ENCODE results near the gene DEFB118. TPM values are rescaled to one million over a fixed set of nuclear protein-coding genes. Genes with fewer than 3 reads are reported as not detected.

The DEFB118 gene
- total and polyA plus RNA-seq, 12 donors, result not detected

DNA sequence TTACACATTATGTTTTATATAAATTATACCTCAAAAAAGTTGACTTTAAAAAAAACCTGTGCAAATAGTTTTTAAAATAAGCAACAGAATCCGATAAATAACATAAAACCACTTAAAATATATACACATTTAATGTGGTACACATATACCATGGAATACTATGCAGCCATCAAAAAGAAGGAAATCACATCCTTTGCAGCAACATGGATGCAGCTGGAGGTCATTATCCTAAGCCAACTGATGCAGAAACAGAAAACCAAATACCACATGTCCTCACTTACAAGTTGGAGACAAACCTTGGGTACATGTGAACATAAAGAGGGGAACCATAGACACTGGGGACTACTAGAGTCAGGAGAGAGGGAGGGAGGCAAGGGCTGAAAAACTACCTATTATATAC lies 41.6 kb downstream of the DEFB118 start:
- Histone ChIP-seq H3K27me3 (peaks cover 8% of the 10 kb centered on the region), H3K36me3 (replicated peaks in 1 of 2) (no peaks in the 10 kb centered on the region), H3K4me3 (no peak overlapping the region), H3K9me3 (replicated peaks in 1 of 3) (no peaks in the 10 kb centered on the region), H3K4me1 (replicated peaks in 1 of 2) (no peaks in the 10 kb centered on the region), H3K27ac (no peak overlapping the region)
- 44 to 63% (median 51%) methylated on average over 1 of the region's 1 CpG for WGBS, 4 donors
- intact Hi-C loops (cut with DNase I), result no loop called here
- TF ChIP-seq, protein P1, sequence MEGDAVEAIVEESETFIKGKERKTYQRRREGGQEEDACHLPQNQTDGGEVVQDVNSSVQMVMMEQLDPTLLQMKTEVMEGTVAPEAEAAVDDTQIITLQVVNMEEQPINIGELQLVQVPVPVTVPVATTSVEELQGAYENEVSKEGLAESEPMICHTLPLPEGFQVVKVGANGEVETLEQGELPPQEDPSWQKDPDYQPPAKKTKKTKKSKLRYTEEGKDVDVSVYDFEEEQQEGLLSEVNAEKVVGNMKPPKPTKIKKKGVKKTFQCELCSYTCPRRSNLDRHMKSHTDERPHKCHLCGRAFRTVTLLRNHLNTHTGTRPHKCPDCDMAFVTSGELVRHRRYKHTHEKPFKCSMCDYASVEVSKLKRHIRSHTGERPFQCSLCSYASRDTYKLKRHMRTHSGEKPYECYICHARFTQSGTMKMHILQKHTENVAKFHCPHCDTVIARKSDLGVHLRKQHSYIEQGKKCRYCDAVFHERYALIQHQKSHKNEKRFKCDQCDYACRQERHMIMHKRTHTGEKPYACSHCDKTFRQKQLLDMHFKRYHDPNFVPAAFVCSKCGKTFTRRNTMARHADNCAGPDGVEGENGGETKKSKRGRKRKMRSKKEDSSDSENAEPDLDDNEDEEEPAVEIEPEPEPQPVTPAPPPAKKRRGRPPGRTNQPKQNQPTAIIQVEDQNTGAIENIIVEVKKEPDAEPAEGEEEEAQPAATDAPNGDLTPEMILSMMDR (IDR thresholded peaks at IDR 0.05), result no peak
- TF ChIP-seq POLR2A (IDR thresholded peaks at IDR 0.05), result no peak
- DNase-seq, result no peak

DNA sequence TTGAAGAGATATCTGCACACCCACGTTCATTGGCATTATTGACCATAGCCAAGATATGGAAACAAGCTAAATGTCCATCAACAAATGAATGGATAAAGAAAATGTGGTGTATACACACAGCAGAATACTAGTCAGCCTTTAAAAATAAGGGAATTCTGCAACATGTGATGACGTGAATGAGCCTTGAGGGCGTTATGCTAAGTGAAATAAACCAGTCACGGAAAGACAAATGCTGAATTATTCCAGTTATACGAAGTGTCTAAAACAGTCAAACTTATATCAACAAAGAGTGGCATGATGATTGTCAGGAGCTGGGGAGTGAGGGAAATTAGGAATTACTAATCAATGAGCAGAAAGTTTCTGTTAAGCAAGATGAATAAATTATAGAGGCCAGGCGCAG lies 46.0 kb downstream of the DEFB118 start:
- H3K9me3 ChIP-seq (replicated peaks in 1 of 3), result no peaks in the 10 kb centered on the region
- 56 to 70% (median 64%) methylated on average over 6 of the region's 6 CpGs for WGBS, 4 donors

DNA sequence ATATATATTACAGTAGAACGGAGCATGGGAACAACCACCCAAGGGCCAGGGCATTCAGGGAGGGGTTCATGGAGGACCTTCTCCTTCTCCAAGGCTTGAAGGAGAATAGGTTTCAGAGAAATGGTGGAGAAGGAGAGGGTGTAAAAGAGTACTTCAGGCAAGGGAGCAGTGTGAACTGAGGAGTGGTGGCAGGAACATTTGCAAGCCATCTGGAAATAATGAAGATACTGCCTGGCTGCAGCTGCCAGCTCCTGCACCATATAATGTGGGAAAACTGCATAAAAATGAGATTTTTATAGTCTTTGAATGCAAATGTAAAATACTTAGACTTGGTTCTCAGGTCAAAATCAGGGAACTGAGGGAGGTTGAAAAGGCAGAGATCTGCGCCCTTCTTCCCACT lies 47.3 kb downstream of the DEFB118 start:
- no peak for DNase-seq
- 79 to 90% (median 84%) methylated on average over 2 of the region's 2 CpGs for WGBS, 4 donors
- intact Hi-C loops (cut with DNase I), result no loop called here
- Histone ChIP-seq H3K27ac (no peak overlapping the region), H3K4me1 (replicated peaks in 1 of 2) (no peaks in the 10 kb centered on the region), H3K9me3 (replicated peaks in 1 of 3) (no peaks in the 10 kb centered on the region), H3K36me3 (replicated peaks in 1 of 2) (no peaks in the 10 kb centered on the region), H3K4me3 (no peak overlapping the region), H3K27me3 (no peaks in the 10 kb centered on the region)
- TF ChIP-seq POLR2A (IDR thresholded peaks at IDR 0.05), result no peak
- TF ChIP-seq, protein P1 (IDR thresholded peaks at IDR 0.05), result no peak

More for the DNA sequence above, 46.0 kb downstream of the DEFB118 start:
- Histone ChIP-seq H3K27me3 (peaks cover 4% of the 10 kb centered on the region), H3K36me3 (replicated peaks in 1 of 2) (no peaks in the 10 kb centered on the region), H3K27ac (no peak overlapping the region), H3K4me1 (replicated peaks in 1 of 2) (no peaks in the 10 kb centered on the region), H3K4me3 (no peak overlapping the region)
- intact Hi-C loops (cut with DNase I), result no loop called here
- TF ChIP-seq, protein P1 (IDR thresholded peaks at IDR 0.05), result no peak
- TF ChIP-seq POLR2A (IDR thresholded peaks at IDR 0.05), result no peak
- DNase-seq, result no peak

DNA sequence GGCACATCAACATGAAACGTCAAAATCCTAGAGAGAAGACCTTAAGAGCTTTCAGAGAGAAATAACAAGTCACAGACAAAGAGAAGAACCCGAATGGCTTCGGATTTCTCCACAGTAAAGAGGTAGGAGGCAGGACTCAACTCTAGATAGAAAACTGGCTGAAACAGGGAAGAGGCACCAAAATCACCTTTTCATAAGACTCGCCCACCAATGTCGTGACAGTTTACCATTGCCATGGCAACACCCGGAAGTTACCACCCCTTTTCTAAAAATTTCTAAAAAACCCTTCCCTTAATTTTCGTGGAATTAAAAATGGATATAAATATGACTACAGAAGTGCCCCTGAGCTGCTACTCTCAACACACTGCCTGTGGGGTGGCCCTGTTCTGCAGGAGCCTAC lies 49.9 kb downstream of the DEFB118 start:
- no peaks in the 10 kb centered on the region for H3K4me1 ChIP-seq (replicated peaks in 1 of 2)
- TF ChIP-seq, protein P1 (IDR thresholded peaks at IDR 0.05), result no peak
- no peak for TF ChIP-seq POLR2A (IDR thresholded peaks at IDR 0.05)
- no peaks in the 10 kb centered on the region for H3K9me3 ChIP-seq (replicated peaks in 1 of 3)
- DNase-seq, result no peak
- no peaks in the 10 kb centered on the region for H3K27me3 ChIP-seq
- H3K36me3 ChIP-seq (replicated peaks in 1 of 2), result no peaks in the 10 kb centered on the region
- intact Hi-C loops (cut with DNase I), result no loop called here
- 70 to 80% (median 75%) methylated on average over 7 of the region's 7 CpGs for WGBS, 4 donors
- no peak overlapping the region for H3K4me3 ChIP-seq
- no peak overlapping the region for H3K27ac ChIP-seq

Small RNAs within 50 kb of the gene (small RNA-seq; reads per million reads assigned to genes)
- gene DEFB117 (0 reads per million in 2 donors), gene RF00561 (0 reads per million in 2 donors), gene RNA5SP480 (0 reads per million in 2 donors)

Other genes starting within 250 kb of the DEFB118 start
- not detected for gene DEFB115, start 110.9 kb upstream of the DEFB118 start, total RNA-seq
- gene DEFB115, start 110.9 kb upstream of the DEFB118 start, polyA plus RNA-seq, result not detected
- not detected for gene DEFB116, start 60.0 kb upstream of the DEFB118 start, total RNA-seq
- gene DEFB116, start 60.0 kb upstream of the DEFB118 start, polyA plus RNA-seq, result not detected
- gene DEFB119, start 22.0 kb downstream of the DEFB118 start, total RNA-seq, result not detected
- gene DEFB119, start 22.0 kb downstream of the DEFB118 start, polyA plus RNA-seq, result not detected
- not detected for gene DEFB121, start 37.6 kb downstream of the DEFB118 start, total RNA-seq
- gene DEFB121, start 37.6 kb downstream of the DEFB118 start, polyA plus RNA-seq, result not detected
- not detected for gene DEFB123, start 72.0 kb downstream of the DEFB118 start, total RNA-seq
- gene DEFB123, start 72.0 kb downstream of the DEFB118 start, polyA plus RNA-seq, result not detected
- not detected for gene DEFB124, start 106.5 kb downstream of the DEFB118 start, total RNA-seq
- gene DEFB124, start 106.5 kb downstream of the DEFB118 start, polyA plus RNA-seq, result under 1 TPM in 1 of 3 donors, not detected in 2; 0.20 TPM
- 10 to 100 TPM in 1 of 9 donors, 1 to 10 TPM in 6, under 1 TPM in 2; 0.26 to 19.3 (median 2.4) TPM for gene REM1, start 106.7 kb downstream of the DEFB118 start, total RNA-seq
- 1 to 10 TPM in 2 of 3 donors, under 1 TPM in 1; 0.48 to 6.8 (median 3.4) TPM for gene REM1, start 106.7 kb downstream of the DEFB118 start, polyA plus RNA-seq
- gene HM13, start 145.8 kb downstream of the DEFB118 start, total RNA-seq, result 100 to 1,000 TPM in 6 of 9 donors, 10 to 100 TPM in 3; 48.5 to 356 (median 152) TPM
- gene HM13, start 145.8 kb downstream of the DEFB118 start, polyA plus RNA-seq, result 100 to 1,000 TPM; 177 to 241 (median 236) TPM
- gene ID1, start 236.7 kb downstream of the DEFB118 start, total RNA-seq, result 100 to 1,000 TPM in 7 of 9 donors, 10 to 100 TPM in 2; 40.9 to 468 (median 110) TPM
- 100 to 1,000 TPM in 2 of 3 donors, 10 to 100 TPM in 1; 19.8 to 357 (median 192) TPM for gene ID1, start 236.7 kb downstream of the DEFB118 start, polyA plus RNA-seq